IMR-90 (cell line): Measurements from ENCODE around the gene UTRN. TPM values are rescaled to one million over a fixed set of nuclear protein-coding genes. Genes with fewer than 3 reads are reported as not detected.

Experiments used
- ATAC-seq: fragments of 200-7000 bp; cut with Tn5 transposase; 2 replicates; pipeline ENCODE4 v1.9.1; 2020; ENCODE audit warnings: low read depth, mild to moderate bottlenecking, moderate library complexity
- BruUV-seq: library from RNA; stranded (reverse); fragments of 400-500 nt; replicated peaks from 2 replicates; lab custom pipeline; 2021; lab: Mats Ljungman, UMichigan
- CTCF ChIA-PET: fragments of 300-600 bp; formaldehyde crosslinking; extraction: SDS; loops from one replicate; lab custom pipeline; 2021; ENCODE audit warnings: antibody characterized with exemption; lab: Yijun Ruan, JAX
- POLR2A ChIA-PET: fragments of 300-600 bp; sonication (Branson Sonifier 250); formaldehyde crosslinking; loops from one replicate; lab custom pipeline; 2022; ENCODE audit warnings: antibody characterized with exemption; ENCODE audit not compliant: unreplicated experiment; lab: Charles Lee
- DNase-seq: peaks from one replicate; pipeline ENCODE4 v3.0.0; 2013
- H2AFZ ChIP-seq: replicated peaks from 2 replicates; pipeline ENCODE3; 2013; ENCODE audit warnings: low read length, mild to moderate bottlenecking; ENCODE audit not compliant: poor library complexity
- H2AK5ac ChIP-seq: 2 replicates; pipeline ENCODE4 v1.6.1; 2013; ENCODE audit warnings: low read depth, low read length, inconsistent platforms
- H2AK9ac ChIP-seq: replicated peaks from 2 replicates; pipeline ENCODE3; 2013; ENCODE audit warnings: mild to moderate bottlenecking, low read depth, low read length, moderate library complexity; ENCODE audit not compliant: poor library complexity
- H2BK120ac ChIP-seq: 2 replicates; pipeline ENCODE4 v1.6.1; 2013; ENCODE audit warnings: low read depth, low read length, inconsistent platforms
- H2BK15ac ChIP-seq: 3 replicates; pipeline ENCODE4 v1.6.1; 2013; ENCODE audit warnings: low read depth, low read length, inconsistent platforms
- H2BK20ac ChIP-seq: 2 replicates; pipeline ENCODE4 v1.6.1; 2013; ENCODE audit warnings: low read depth, mild to moderate bottlenecking, inconsistent platforms, low read length, moderate library complexity
- H2BK5ac ChIP-seq: 2 replicates; pipeline ENCODE4 v1.6.1; 2013; ENCODE audit warnings: mild to moderate bottlenecking, low read depth, low read length, inconsistent platforms; ENCODE audit not compliant: poor library complexity, severe bottlenecking
- H3K14ac ChIP-seq: replicated peaks from 2 replicates; pipeline ENCODE4 v1.6.1; 2013; ENCODE audit warnings: low read depth, low read length, inconsistent platforms
- H3K18ac ChIP-seq: 2 replicates; pipeline ENCODE4 v1.6.1; 2013; ENCODE audit warnings: low read depth, low read length, control low read depth
- H3K23ac ChIP-seq: 2 replicates; pipeline ENCODE4 v1.6.1; 2013; ENCODE audit warnings: low read depth, low read length, inconsistent platforms
- H3K27ac ChIP-seq: 2 replicates; pipeline ENCODE4 v1.5.1; 2013; ENCODE audit warnings: mild to moderate bottlenecking, control low read depth, low read length; ENCODE audit not compliant: insufficient read depth
- H3K27me3 ChIP-seq: 2 replicates; pipeline ENCODE4 v1.6.1; 2013; ENCODE audit warnings: low read length; ENCODE audit not compliant: control insufficient read depth, insufficient read depth
- H3K36me3 ChIP-seq: 2 replicates; pipeline ENCODE4 v1.6.1; 2013; ENCODE audit warnings: low read length, mixed read lengths; ENCODE audit not compliant: control insufficient read depth, insufficient read depth
- H3K4ac ChIP-seq: 2 replicates; pipeline ENCODE4 v1.6.1; 2013; ENCODE audit warnings: low read depth, low read length, inconsistent platforms
- H3K4me1 ChIP-seq: 2 replicates; pipeline ENCODE4 v1.6.1; 2013; ENCODE audit warnings: low read length, mixed read lengths; ENCODE audit not compliant: control insufficient read depth, insufficient read depth
- H3K4me2 ChIP-seq: 2 replicates; pipeline ENCODE4 v1.6.1; 2013; ENCODE audit warnings: low read depth, mild to moderate bottlenecking, control low read depth, low read length, moderate library complexity
- H3K4me3 ChIP-seq: 2 replicates; pipeline ENCODE4 v1.5.1; 2013; ENCODE audit warnings: low read depth, mild to moderate bottlenecking, control low read depth, low read length, moderate library complexity; ENCODE audit not compliant: insufficient read depth
- H3K56ac ChIP-seq: 2 replicates; pipeline ENCODE4 v1.6.1; 2013; ENCODE audit warnings: low read length, inconsistent platforms; ENCODE audit not compliant: insufficient read depth; ENCODE audit errors: extremely low read depth
- H3K79me1 ChIP-seq, 2 experiments: 2 replicates each; pipeline ENCODE4 v1.6.1; 2013; ENCODE audit warnings: low read length in 2 of 2, inconsistent platforms in 1 of 2, low read depth in 1 of 2
- H3K9ac ChIP-seq: 2 replicates; pipeline ENCODE4 v1.6.1; 2013; ENCODE audit warnings: low read depth, low read length, control low read depth
- H3K9me1 ChIP-seq: 2 replicates; pipeline ENCODE4 v1.6.1; 2013; ENCODE audit warnings: low read length, inconsistent platforms; ENCODE audit not compliant: insufficient read depth
- H3K9me3 ChIP-seq: 2 replicates; pipeline ENCODE4 v1.6.1; 2013; ENCODE audit warnings: low read length; ENCODE audit not compliant: control insufficient read depth, insufficient read depth
- H4K20me1 ChIP-seq: 2 replicates; pipeline ENCODE4 v1.6.1; 2013; ENCODE audit warnings: low read length, inconsistent platforms; ENCODE audit not compliant: insufficient read depth
- H4K5ac ChIP-seq: 2 replicates; pipeline ENCODE4 v1.6.1; 2013; ENCODE audit warnings: mild to moderate bottlenecking, low read depth, low read length, control low read depth
- H4K8ac ChIP-seq, 2 experiments: 2 replicates each; pipeline ENCODE4 v1.6.1; 2013; ENCODE audit warnings: low read depth in 2 of 2, low read length in 2 of 2, control low read depth in 1 of 2, inconsistent platforms in 1 of 2
- H4K91ac ChIP-seq: 2 replicates; pipeline ENCODE4 v1.6.1; 2013; ENCODE audit warnings: low read depth, low read length, inconsistent platforms; ENCODE audit not compliant: insufficient read depth
- CEBPB ChIP-seq: IDR thresholded peaks from 2 replicates; pipeline ENCODE4 v1.6.1; 2012; ENCODE audit warnings: low read depth, low read length, improper control_type of control experiment
- RAD21 ChIP-seq: IDR thresholded peaks from 2 replicates; pipeline ENCODE4 v1.6.1; 2012; ENCODE audit warnings: low read length, improper control_type of control experiment
- WGBS, 2 experiments: methylation state at CpG; one replicate each; pipeline versions ENCODE4 v1.1.5 to v1.1.7; 2013; ENCODE audit warnings: missing lambda C conversion rate in 2 of 2; ENCODE audit not compliant: insufficient read length in 1 of 2; ENCODE audit errors: extremely low coverage in 2 of 2; 5-methylcytosine and 5-hydroxymethylcytosine counted together
- dilution Hi-C: fragments of 300-500 bp; cut with HindIII; formaldehyde crosslinking; loops from one replicate; pipeline ENCODE4 v1.14.3; 2018; ENCODE audit warnings: low sequenced_read_pairs; ENCODE audit not compliant: unreplicated experiment
- in situ Hi-C: fragments of 300-500 bp; cut with MboI; formaldehyde crosslinking; loops from 3 replicates; pipeline ENCODE4 v1.14.3; 2019; ENCODE audit warnings: low sequenced_read_pairs, inconsistent platforms, mixed read lengths
- intact Hi-C: fragments of 100-400 bp; cut with micrococcal nuclease; formaldehyde crosslinking; loops from 2 replicates; pipeline ENCODE4 v1.10.0; 2022
- polyA plus RNA-seq, 3 experiments: library from polyadenylated mRNA; depleted of rRNA; stranded (reverse); fragments of >200 nt; gene quantifications; 2 replicates each; pipeline ENCODE4 v1.2.3, GENCODE V29; 2012; ENCODE audit warnings: low replicate concordance in 1 of 3
- total RNA-seq: library from RNA; depleted of rRNA; stranded (reverse); fragments of >200 nt; gene quantifications from 2 replicates; pipeline ENCODE4 v1.2.3, GENCODE V29; 2012; rRNA removed

Gene UTRN
- total and polyA plus RNA-seq, 2 of the 4 experiments (the other 2 are of a cell fraction), result 17.3 to 83.5 TPM

DNA sequence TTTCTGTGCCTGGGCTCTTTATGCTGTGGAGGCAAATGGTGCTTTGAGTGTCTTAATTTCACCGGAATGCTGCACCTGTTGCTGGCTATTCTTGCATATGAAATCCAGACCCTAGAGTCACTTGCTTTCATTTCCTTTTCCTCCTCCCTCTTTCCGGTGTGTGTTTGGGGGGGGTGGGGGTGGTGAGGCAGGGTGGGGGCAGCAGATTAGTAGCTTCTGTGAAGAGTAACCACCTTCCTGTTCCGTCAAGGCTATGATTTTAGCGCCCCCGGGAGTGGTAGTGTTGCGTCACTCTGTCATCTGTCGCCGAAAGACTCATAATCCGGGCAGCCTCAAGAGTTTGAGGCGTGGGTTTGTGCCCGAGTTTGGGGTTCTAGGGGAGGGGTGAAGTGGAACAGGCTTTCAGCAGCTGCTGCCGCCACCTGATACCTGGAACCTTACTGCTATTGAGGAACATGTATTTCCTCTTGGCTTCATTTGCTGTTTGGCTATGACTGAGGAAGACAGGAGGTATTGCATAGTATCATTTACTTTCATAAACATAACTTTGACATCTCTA lies 49.1 kb downstream of the UTRN start:
- 80% methylated on average over 2 of the region's 12 CpGs; no CpG with 5 or more reads in 1 of the 2 experiments for WGBS, 2 experiments

More for the DNA sequence above, 49.1 kb downstream of the UTRN start:
- Histone ChIP-seq H3K79me1 (peaks cover 30 to 77% of the 10 kb centered on the region in 2 experiments), H4K20me1 (peaks cover 28% of the 10 kb centered on the region; the same call in 1 of the 2 replicates), H3K27ac (no peak overlapping the region), H3K14ac (no peak overlapping the region), H4K5ac (no peak overlapping the region), H3K4me1 (peaks cover 10% of the 10 kb centered on the region), H2AFZ (no peak overlapping the region), H3K18ac (no peak overlapping the region), H4K91ac (no peak overlapping the region), H2BK20ac (no peak overlapping the region), H2AK9ac (no peak overlapping the region), H3K9ac (no peak overlapping the region), H3K4me2 (no peak overlapping the region), H3K23ac (no peak overlapping the region), H2AK5ac (no peak overlapping the region), H3K4ac (no peak overlapping the region), H4K8ac (no peak overlapping the region), H2BK5ac (no peak overlapping the region), H2BK120ac (no peak overlapping the region), H3K4me3 (no peak overlapping the region), H3K36me3 (no peaks in the 10 kb centered on the region), H3K56ac (no peak overlapping the region), H2BK15ac (no peak overlapping the region), H3K9me1 (peaks cover 24% of the 10 kb centered on the region), H3K27me3 (no peaks in the 10 kb centered on the region), H3K9me3 (no peaks in the 10 kb centered on the region)
- in situ Hi-C loops (no loop called here), intact Hi-C loops (no loop called here), dilution Hi-C loops (no loop called here)
- ChIA-PET POLR2A (no interaction called here), CTCF (no interaction called here)
- DNase-seq, result no peak
- BruUV-seq, result no TSS peak
- ATAC-seq, result no peak
- TF ChIP-seq CEBPB, result peak; percentile 30; the same call in 1 of the 2 replicates
- no peak for TF ChIP-seq RAD21

Other genes starting within 250 kb of the UTRN start
- gene SF3B5, start 189.8 kb upstream of the UTRN start, total RNA-seq, result 227 and 242 TPM in 2 replicates
- gene SF3B5, start 189.8 kb upstream of the UTRN start, polyA plus RNA-seq (2012; rRNA removed), result 290 and 333 TPM in 2 replicates
- gene STX11, start 134.8 kb upstream of the UTRN start, total RNA-seq, result 0.54 and 0.56 TPM in 2 replicates
- gene STX11, start 134.8 kb upstream of the UTRN start, polyA plus RNA-seq (2012; rRNA removed), result 0.68 and 0.83 TPM in 2 replicates